ENCODE data around the gene GPR35. TPM values are rescaled to one million over a fixed set of nuclear protein-coding genes. Genes with fewer than 3 reads are reported as not detected.
"Not testable (repeated sequence)": the region's sequence is repeated elsewhere in the genome, so short reads cannot be mapped to it uniquely, and the experiment has no call there.

Gene GPR35
- total RNA-seq, 2 experiments from 2014 or later = 19.2 to 19.3 TPM

DNA sequence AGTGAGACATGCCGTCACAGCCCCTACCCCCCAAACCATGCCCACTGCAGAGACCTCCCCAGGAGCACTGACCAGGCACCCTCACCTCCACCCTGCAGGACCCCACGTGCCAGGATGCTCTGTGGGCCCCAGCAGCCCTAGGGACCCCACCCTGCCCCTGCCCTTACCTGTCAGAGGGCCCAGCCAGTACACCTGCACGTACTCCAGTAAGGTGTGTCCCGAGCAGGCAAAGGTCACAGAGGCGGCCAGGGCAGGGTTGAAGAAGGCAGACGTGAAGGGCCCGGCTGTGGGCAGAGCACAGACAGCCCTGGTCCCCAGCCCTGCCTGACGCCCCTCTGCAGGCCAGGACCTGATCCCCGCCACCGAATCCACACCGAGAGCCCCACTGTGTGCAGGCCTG is 54.9 kb downstream of the GPR35 start:
- H3K27me3 Mint-ChIP-seq; H3K4me1 Mint-ChIP-seq; POLR2A ChIA-PET; H3K4me3 Mint-ChIP-seq; DNase-seq; H3K9me3 Mint-ChIP-seq; H3K36me3 Mint-ChIP-seq; ATAC-seq (ENCODE audit: low read depth); H3K27ac Mint-ChIP-seq: not testable (repeated sequence)

Other genes starting within 250 kb of the GPR35 start
- gene GPC1, start 189.8 kb upstream of the GPR35 start, total RNA-seq = 1 to 10 TPM; 3.4 to 4.7 TPM
- gene ANKMY1, start 67.5 kb upstream of the GPR35 start, total RNA-seq = 10 to 100 TPM; 50.9 to 53.2 TPM
- gene DUSP28, start 65.1 kb upstream of the GPR35 start, total RNA-seq = 10 to 100 TPM; 12.3 to 13.8 TPM
- 100 to 1,000 TPM; 124 TPM for gene RNPEPL1, start 57.0 kb upstream of the GPR35 start, total RNA-seq
- 10 to 100 TPM; 72.3 to 74.2 TPM for gene CAPN10, start 38.7 kb upstream of the GPR35 start, total RNA-seq
- gene AQP12B, start 57.4 kb downstream of the GPR35 start, total RNA-seq = not detected
- not detected for gene AQP12A, start 66.4 kb downstream of the GPR35 start, total RNA-seq
- 1 to 10 TPM; 2.0 to 2.3 TPM for gene KIF1A, start 194.7 kb downstream of the GPR35 start, total RNA-seq
- gene AGXT, start 243.3 kb downstream of the GPR35 start, total RNA-seq = not detected